ENCODE data around the gene B3GALT2. TPM values are rescaled to one million over a fixed set of nuclear protein-coding genes. Genes with fewer than 3 reads are reported as not detected.
"Not testable (repeated sequence)": the region's sequence is repeated elsewhere in the genome, so short reads cannot be mapped to it uniquely, and the experiment has no call there.

Gene B3GALT2
- total RNA-seq, 2 experiments from 2014 or later, result 1.3 TPM

DNA sequence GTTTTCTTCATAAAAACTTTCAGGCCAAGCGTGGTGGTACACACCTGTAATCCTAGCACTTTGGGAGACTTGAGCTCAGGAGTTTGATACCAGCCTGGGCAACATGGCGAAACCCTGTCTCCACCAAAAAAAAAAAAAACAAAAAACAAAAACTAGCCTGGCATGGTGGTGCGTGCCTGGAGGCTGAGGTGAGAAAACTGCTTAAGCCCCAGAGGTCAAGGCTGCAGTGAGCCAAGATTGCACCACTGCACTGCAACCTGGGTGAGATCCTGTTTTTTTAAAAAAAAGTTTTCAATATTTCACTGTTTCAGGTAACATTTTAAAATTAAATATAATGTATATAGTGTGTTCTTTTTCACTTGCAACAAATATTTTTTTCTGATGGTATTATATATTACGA, 13.5 kb upstream of the B3GALT2 start:
- peaks cover 5% of the 10 kb centered on the region for H3K9me3 Mint-ChIP-seq
- DNase-seq, result no peak
- peaks cover 9% of the 10 kb centered on the region for H3K4me1 Mint-ChIP-seq
- POLR2A ChIA-PET, result no interaction called here
- CTCF ChIA-PET, result interaction anchor here (0.8 kb wide), 1 partner anchor 17 kb away, joined by 3 read pairs; no protein-coding TSS in a partner anchor
- peaks cover 32% of the 10 kb centered on the region for H3K36me3 Mint-ChIP-seq (ENCODE audit: low read depth)
- no peak overlapping the region for H3K4me3 Mint-ChIP-seq
- H3K27me3 Mint-ChIP-seq, result no peaks in the 10 kb centered on the region
- no peak overlapping the region for H3K27ac Mint-ChIP-seq

DNA sequence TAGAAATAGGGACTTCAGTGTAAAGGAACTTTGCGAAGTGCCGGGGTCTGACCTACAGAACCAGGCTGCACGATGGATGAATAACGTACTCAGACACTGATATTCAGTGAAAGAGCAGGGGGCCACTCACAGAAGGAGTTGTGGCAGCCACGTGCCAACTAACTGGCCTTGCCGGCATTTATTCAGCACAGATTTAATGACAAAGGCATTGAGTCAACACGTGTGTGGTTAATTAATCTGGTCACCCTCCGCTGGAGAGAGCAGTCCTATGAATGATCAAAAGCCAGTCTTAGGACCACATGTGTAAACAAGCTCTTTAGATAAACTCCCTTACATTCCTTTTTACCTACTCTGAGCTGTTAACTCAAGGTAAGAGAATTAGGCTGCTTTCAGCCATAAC, 6.2 kb upstream of the B3GALT2 start:
- Mint-ChIP-seq H3K4me1 (peaks cover 21% of the 10 kb centered on the region), H3K27me3 (no peaks in the 10 kb centered on the region), H3K9me3 (peaks cover 16% of the 10 kb centered on the region), H3K4me3 (no peak overlapping the region), H3K36me3 (ENCODE audit: low read depth) (peaks cover 38% of the 10 kb centered on the region), H3K27ac (no peak overlapping the region)
- DNase-seq, result no peak
- POLR2A ChIA-PET, result no interaction called here
- CTCF ChIA-PET, result no interaction called here

DNA sequence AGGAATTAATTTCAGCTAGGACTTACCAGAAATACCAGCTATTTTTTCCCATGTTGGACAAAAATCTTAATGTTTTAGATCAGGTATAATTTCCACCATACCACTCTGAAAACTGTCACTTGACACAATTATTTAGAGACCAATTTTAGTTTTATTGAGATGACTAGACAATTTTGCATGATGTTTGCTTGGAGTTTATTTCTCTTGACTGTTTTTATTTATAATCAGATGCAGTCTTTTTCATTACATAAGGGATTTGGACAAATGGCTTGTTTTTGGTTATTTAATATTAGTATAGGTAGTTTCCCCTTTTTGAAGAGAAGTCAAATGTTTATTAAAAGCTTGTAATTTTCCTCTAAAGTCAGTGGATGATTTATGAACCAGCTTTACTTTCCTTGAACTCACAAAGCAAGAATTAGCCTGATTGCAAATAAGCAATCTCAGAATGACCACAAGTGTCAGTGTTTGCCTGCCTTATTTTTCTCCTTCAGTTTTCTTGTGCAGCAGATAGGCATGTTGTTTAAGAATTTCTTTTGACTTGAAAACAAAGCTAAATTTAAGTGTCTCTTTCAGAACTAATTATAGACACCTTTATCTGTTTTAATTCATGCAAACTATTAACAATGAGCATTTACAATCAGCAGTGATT, 3.8 kb upstream of the B3GALT2 start:
- POLR2A ChIA-PET, result no interaction called here
- CTCF ChIA-PET, result interaction anchor here (0.6 to 1.3 kb wide), 3 partner anchors 19 to 592 kb away, joined by 3 to 6 read pairs (median 3); no protein-coding TSS in a partner anchor
- DNase-seq, result no peak
- no peak overlapping the region for H3K4me3 Mint-ChIP-seq
- peaks cover 33% of the 10 kb centered on the region for H3K4me1 Mint-ChIP-seq
- H3K27ac Mint-ChIP-seq, result no peak overlapping the region
- H3K36me3 Mint-ChIP-seq (ENCODE audit: low read depth), result peaks cover 34% of the 10 kb centered on the region
- no peaks in the 10 kb centered on the region for H3K27me3 Mint-ChIP-seq
- peaks cover 13% of the 10 kb centered on the region for H3K9me3 Mint-ChIP-seq

DNA sequence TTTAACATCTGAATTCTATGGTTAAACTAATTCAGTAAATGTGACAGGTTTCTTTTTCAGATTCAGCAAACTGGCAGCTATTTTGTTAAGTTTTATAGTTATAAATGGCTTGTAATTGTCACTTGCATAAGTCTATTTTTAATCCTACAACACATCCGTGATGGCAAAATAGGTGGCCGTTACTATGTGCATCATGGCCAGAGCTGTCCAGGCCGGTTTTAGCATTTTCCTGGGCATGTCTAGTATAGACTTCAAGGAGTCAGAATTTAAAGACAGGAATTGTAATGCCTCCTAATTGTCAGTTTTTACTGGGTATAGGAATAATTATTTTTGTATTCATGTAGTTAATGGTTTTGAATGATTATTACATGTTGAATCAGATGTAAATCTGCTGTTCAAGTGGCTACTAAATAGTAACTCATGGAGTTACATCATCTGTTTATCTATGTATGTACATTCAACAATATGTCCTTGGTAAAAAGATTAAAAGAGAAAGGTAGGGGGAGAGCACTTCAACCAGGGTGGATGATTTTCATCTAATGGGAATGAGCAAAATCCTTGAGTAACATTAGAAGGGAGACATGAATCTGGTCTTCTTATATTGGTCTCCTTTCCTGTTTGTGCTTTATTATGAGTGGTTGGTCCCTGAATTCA, 3.2 kb upstream of the B3GALT2 start:
- Mint-ChIP-seq H3K4me1 (peaks cover 32% of the 10 kb centered on the region), H3K4me3 (no peak overlapping the region), H3K9me3 (peaks cover 11% of the 10 kb centered on the region), H3K27me3 (no peaks in the 10 kb centered on the region), H3K27ac (no peak overlapping the region), H3K36me3 (ENCODE audit: low read depth) (peaks cover 31% of the 10 kb centered on the region)
- ChIA-PET POLR2A (no interaction called here), CTCF (interaction anchor here (0.6 to 1.3 kb wide), 3 partner anchors 9 to 380 kb away, joined by 3 to 4 read pairs (median 3); no protein-coding TSS in a partner anchor)
- DNase-seq, result no peak

DNA sequence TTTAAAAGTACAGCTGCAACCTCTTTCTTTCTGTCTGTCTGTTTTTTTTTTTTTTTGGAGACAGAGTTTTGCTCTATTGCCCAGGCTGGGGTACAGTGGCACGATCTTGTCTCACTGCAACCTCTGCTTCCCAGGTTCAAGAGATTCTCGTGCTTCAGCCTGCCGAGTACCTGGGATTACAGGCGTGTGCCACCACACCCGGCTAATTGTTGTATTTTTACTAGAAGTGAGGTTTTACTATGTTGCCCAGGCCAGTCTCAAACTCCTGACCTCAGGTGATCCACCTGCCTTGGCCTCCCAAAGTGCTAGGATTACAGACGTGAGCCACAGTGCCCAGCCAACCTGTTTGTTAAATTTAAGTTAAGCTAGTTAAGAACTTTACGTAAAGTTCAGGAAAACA, 2.5 kb upstream of the B3GALT2 start:
- H3K27me3 Mint-ChIP-seq, H3K27ac Mint-ChIP-seq, H3K9me3 Mint-ChIP-seq, POLR2A ChIA-PET, H3K4me3 Mint-ChIP-seq, DNase-seq: not testable (repeated sequence)
- Mint-ChIP-seq H3K36me3 (ENCODE audit: low read depth) (peaks cover 26% of the 10 kb centered on the region), H3K4me1 (peaks cover 32% of the 10 kb centered on the region)
- CTCF ChIA-PET, result interaction anchor here (0.6 kb wide), 1 partner anchor 8 kb away, joined by 4 read pairs; no protein-coding TSS in a partner anchor

DNA sequence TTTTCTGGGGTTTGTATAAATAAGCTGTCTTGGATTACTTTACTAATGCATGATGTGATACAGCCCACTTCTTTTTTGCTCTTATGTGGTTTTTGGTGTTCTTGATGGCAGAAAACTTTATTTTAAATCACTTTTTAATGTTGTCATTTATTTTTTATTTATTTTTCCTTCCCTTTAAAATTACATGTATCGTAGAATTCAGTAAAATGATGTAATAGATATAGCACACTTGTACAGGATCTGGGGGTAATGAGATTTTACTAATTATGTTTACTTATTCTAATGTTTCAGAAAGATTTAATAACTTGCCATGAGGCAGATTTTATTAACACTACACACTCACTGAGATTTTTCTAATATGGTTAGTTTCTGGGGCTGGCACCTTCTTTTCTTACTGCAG, 701 bp upstream of the B3GALT2 start:
- no peak overlapping the region for H3K4me3 Mint-ChIP-seq
- H3K36me3 Mint-ChIP-seq (ENCODE audit: low read depth), result peaks cover 11% of the 10 kb centered on the region
- ChIA-PET POLR2A (no interaction called here), CTCF (interaction anchor here (1.1 kb wide), 1 partner anchor 22 kb away, joined by 6 read pairs; no protein-coding TSS in a partner anchor)
- H3K4me1 Mint-ChIP-seq, result peaks cover 37% of the 10 kb centered on the region
- H3K27me3 Mint-ChIP-seq, result no peaks in the 10 kb centered on the region
- DNase-seq, result no peak
- H3K27ac Mint-ChIP-seq, result peak overlapping the region; percentile 68
- peaks cover 3% of the 10 kb centered on the region for H3K9me3 Mint-ChIP-seq

DNA sequence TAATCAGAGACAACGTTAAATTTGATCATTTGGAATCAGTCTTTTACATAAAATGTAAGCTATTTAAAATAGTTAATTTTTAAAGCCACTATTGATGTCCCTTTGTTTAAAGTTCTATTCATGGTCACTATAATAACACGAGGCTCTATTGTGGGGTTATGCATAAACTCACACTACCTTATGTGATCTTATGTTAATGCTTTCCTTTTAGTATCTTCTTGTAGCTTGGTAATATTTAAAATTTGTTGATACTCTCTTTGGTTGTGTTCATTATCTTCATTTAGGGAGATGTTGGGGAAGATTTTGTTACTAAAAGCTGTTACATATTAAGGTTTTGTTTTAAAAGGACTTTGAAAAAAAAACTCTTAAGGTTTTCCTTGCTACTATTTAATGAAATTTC, 1.2 kb downstream of the B3GALT2 start:
- DNase-seq, result no peak
- Mint-ChIP-seq H3K36me3 (ENCODE audit: low read depth) (peaks cover 7% of the 10 kb centered on the region), H3K27ac (peak overlapping the region; percentile 22), H3K9me3 (no peaks in the 10 kb centered on the region), H3K4me1 (peaks cover 32% of the 10 kb centered on the region), H3K27me3 (no peaks in the 10 kb centered on the region), H3K4me3 (peak overlapping the region; percentile 49)
- ChIA-PET POLR2A (no interaction called here), CTCF (no interaction called here)

DNA sequence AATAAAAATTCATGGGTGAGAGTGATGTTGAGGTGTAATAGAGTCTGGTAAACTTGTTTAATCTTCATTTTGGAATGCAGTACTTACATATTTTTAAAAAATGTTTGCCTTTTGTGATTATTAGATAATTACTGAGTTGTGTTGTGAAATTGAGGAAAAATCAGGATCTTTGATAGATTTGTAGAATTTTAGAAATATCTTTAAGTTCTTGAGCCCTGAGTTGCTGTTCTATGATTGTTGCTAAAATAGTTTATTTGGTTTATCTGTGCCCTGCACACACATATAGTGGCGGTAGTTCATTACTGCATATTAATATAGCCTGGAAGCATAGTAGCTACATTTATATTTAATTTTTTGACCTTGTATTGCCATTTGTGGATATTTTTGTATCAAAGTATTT, 1.6 kb downstream of the B3GALT2 start:
- CTCF ChIA-PET, result no interaction called here
- H3K27ac Mint-ChIP-seq, result peak overlapping the region; percentile 22

DNA sequence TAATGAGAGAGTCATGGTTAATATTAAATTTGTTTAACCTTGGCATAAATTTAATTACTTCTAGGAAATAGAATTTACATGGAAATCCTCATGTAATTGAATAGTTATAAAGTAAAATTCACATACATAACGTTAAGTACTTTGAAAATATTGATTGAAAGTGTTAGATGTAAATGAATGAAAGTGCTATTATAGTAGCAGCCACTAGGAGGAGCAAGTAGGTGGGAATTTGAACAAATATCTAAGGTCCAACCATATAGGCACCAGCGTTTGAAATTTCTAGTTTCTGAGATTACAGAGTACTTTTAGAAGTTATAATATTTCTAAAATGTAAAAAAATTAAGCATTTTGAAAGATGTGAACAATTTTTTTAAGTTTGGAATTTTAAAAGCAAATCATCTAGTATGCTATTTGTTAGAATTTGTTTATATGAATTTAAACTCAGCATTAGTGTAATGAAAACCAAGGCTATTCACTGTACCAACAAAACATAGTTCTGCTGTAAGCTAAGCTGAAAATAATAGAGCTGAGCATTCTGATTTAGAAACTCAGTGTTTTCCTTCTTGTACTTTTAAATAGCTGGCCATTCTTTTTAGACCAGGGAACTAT, 3.3 kb downstream of the B3GALT2 start:
- ChIA-PET POLR2A (no interaction called here), CTCF (no interaction called here)
- peak overlapping the region; percentile 47 for H3K4me3 Mint-ChIP-seq
- peaks cover 4% of the 10 kb centered on the region for H3K36me3 Mint-ChIP-seq (ENCODE audit: low read depth)
- no peaks in the 10 kb centered on the region for H3K9me3 Mint-ChIP-seq
- peaks cover 26% of the 10 kb centered on the region for H3K4me1 Mint-ChIP-seq
- H3K27ac Mint-ChIP-seq, result peak overlapping the region; percentile 72
- peak; percentile 46 for DNase-seq
- H3K27me3 Mint-ChIP-seq, result no peaks in the 10 kb centered on the region

More for the DNA sequence above, 1.6 kb downstream of the B3GALT2 start:
- H3K36me3 Mint-ChIP-seq (ENCODE audit: low read depth), result peaks cover 7% of the 10 kb centered on the region
- H3K4me1 Mint-ChIP-seq, result peaks cover 28% of the 10 kb centered on the region
- no peaks in the 10 kb centered on the region for H3K27me3 Mint-ChIP-seq
- DNase-seq, result no peak
- POLR2A ChIA-PET, result no interaction called here
- H3K4me3 Mint-ChIP-seq, result peak overlapping the region; percentile 33
- no peaks in the 10 kb centered on the region for H3K9me3 Mint-ChIP-seq

DNA sequence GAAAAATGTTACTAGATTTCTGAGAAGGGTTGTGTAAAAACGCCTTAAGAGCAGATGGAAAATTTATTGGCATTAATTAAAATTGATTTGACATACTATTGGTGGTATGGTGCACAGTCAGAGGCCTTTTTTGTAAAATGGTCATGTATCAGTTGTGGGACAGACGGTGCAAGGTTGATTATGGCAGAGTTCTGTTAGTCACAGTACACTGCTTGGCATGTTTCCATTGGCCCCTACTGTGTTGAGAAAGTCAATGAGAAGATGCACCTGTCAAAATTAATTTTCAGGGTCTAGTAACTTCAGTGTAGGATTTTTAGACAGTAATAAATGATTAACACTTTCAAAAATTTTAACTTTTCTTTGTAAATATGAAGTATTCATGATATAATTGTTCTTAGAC, 4.4 kb downstream of the B3GALT2 start:
- ChIA-PET POLR2A (no interaction called here), CTCF (interaction anchor here (0.6 kb wide), 1 partner anchor 553 kb away, joined by 4 read pairs; no protein-coding TSS in a partner anchor)
- no peaks in the 10 kb centered on the region for H3K9me3 Mint-ChIP-seq
- peaks cover 6% of the 10 kb centered on the region for H3K36me3 Mint-ChIP-seq (ENCODE audit: low read depth)
- no peaks in the 10 kb centered on the region for H3K27me3 Mint-ChIP-seq
- no peak overlapping the region for H3K27ac Mint-ChIP-seq
- H3K4me3 Mint-ChIP-seq, result no peak overlapping the region
- H3K4me1 Mint-ChIP-seq, result peaks cover 23% of the 10 kb centered on the region
- no peak for DNase-seq

DNA sequence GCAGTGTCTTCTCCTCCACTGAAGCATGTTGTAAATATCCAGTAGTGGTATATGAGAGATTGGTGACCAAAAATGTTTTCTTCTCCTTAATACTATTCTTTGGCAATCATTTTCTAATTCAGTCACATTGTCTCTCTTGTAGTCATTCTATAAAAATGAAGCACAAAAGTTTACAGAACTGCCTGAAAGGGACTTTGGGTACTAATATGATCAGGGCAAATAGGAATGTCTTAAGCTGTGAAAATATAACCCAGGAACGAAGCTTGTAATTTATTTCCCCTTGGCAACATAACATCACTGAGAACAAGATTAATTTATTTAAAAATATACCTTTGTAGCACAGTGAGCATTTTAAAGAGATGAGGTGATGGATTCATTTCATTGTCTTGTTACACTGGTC, 4.9 kb downstream of the B3GALT2 start:
- Mint-ChIP-seq H3K27me3 (no peaks in the 10 kb centered on the region), H3K9me3 (no peaks in the 10 kb centered on the region), H3K4me1 (peaks cover 18% of the 10 kb centered on the region), H3K27ac (no peak overlapping the region), H3K4me3 (no peak overlapping the region), H3K36me3 (ENCODE audit: low read depth) (peaks cover 6% of the 10 kb centered on the region)
- POLR2A ChIA-PET, result no interaction called here
- CTCF ChIA-PET, result interaction anchor here (0.6 to 1.2 kb wide), 2 partner anchors 8 to 29 kb away, joined by 3 to 4 read pairs; no protein-coding TSS in a partner anchor
- DNase-seq, result no peak

DNA sequence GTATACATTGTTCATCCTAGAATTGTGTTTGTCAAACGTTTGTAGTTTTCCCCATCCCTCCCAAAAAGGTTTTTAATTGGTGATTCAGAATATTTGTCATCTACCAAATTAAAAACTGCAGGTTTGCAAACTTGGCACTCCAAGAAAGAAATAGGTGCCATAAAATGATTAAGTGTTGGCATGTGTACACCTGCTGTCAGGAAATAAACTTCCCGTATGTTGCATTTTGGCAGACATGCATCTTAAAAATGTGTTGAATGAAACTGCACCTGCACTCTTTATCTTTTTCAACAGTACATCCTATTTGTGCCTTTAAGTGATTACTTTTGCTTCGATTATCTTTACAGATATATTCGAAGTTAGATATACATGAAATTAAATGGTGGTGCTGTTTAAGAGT, 7.3 kb downstream of the B3GALT2 start:
- no peak for DNase-seq
- H3K36me3 Mint-ChIP-seq (ENCODE audit: low read depth), result peaks cover 15% of the 10 kb centered on the region
- ChIA-PET CTCF (no interaction called here), POLR2A (no interaction called here)
- no peak overlapping the region for H3K4me3 Mint-ChIP-seq
- H3K27ac Mint-ChIP-seq, result no peak overlapping the region
- no peaks in the 10 kb centered on the region for H3K27me3 Mint-ChIP-seq
- no peaks in the 10 kb centered on the region for H3K9me3 Mint-ChIP-seq
- peaks cover 5% of the 10 kb centered on the region for H3K4me1 Mint-ChIP-seq

DNA sequence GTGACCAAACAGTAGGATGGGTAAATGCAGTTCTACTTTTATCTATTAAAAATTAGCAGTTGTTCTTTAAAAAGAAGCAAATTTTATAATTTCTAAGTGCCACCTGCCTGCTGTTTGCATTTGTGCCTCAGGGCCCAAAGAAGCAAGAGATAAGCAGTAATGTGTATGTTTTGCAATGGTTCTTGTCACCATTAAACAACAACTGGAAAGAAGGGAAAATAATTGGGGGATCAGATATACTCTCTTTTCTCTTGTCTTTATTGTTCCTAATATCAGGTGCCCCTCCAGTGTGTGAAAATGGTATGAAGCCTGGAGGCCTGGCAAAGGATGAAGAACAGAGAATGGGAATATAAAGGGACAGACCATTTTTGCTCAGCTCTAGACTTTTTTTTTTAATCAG, 9.6 kb downstream of the B3GALT2 start:
- ChIA-PET CTCF (no interaction called here), POLR2A (no interaction called here)
- Mint-ChIP-seq H3K4me1 (no peaks in the 10 kb centered on the region), H3K4me3 (no peak overlapping the region), H3K27me3 (no peaks in the 10 kb centered on the region), H3K36me3 (ENCODE audit: low read depth) (peaks cover 20% of the 10 kb centered on the region), H3K9me3 (no peaks in the 10 kb centered on the region), H3K27ac (no peak overlapping the region)
- DNase-seq, result no peak

Measured in activated CD4-positive, alpha-beta T cell treated with anti-CD3 and anti-CD28 coated beads, Interleukin-2, amount 10 ng/mL, durations not matched to agents 7 days and 5 days (primary cell).